ENCODE results near the gene GPR37.

Gene GPR37

GRCh38 chr7:124780056-124780455 is 14.5 kb upstream of the GPR37 start:
- DNase-seq, result no peak

- no peak for DNase-seq
Measured at GRCh38 chr7:124779620-124780019, 14.0 kb upstream of the GPR37 start.

- DNase-seq, result peak; percentile 52
Measured at GRCh38 chr7:124779194-124779593, 13.6 kb upstream of the GPR37 start.

GRCh38 chr7:124777268-124777667 is 11.7 kb upstream of the GPR37 start:
- no peak for DNase-seq

GRCh38 chr7:124776153-124776552 is 10.6 kb upstream of the GPR37 start:
- no peak for DNase-seq

- no peak for DNase-seq
Measured at GRCh38 chr7:124775422-124775821, 9.8 kb upstream of the GPR37 start.

- DNase-seq, result no peak
Measured at GRCh38 chr7:124773938-124774337, 8.3 kb upstream of the GPR37 start.

GRCh38 chr7:124773339-124773738 is 7.7 kb upstream of the GPR37 start:
- DNase-seq, result no peak

GRCh38 chr7:124769136-124769535 is 3.5 kb upstream of the GPR37 start:
- no peak for DNase-seq

GRCh38 chr7:124768525-124768924 is 2.9 kb upstream of the GPR37 start:
- no peak for DNase-seq

- DNase-seq, result no peak
Measured at GRCh38 chr7:124764847-124765400, 668 bp downstream of the GPR37 start.

GRCh38 chr7:124764051-124764846 is 1.3 kb downstream of the GPR37 start:
- no peak for DNase-seq

GRCh38 chr7:124762611-124763143 is 2.9 kb downstream of the GPR37 start:
- peak; percentile 72 for DNase-seq

- DNase-seq, result no peak
Measured at GRCh38 chr7:124761164-124761715, 4.4 kb downstream of the GPR37 start.

GRCh38 chr7:124758327-124758726 is 7.3 kb downstream of the GPR37 start:
- DNase-seq, result no peak

- DNase-seq, result no peak
Measured at GRCh38 chr7:124754576-124755268, 10.9 kb downstream of the GPR37 start.

- no peak for DNase-seq
Measured at GRCh38 chr7:124752310-124752709, 13.3 kb downstream of the GPR37 start.

- no peak for DNase-seq
Measured at GRCh38 chr7:124751027-124751426, 14.6 kb downstream of the GPR37 start.

GRCh38 chr7:124747072-124747471 is 18.5 kb downstream of the GPR37 start:
- DNase-seq, result no peak

GRCh38 chr7:124738639-124739038 is 27.0 kb downstream of the GPR37 start:
- DNase-seq, result no peak

GRCh38 chr7:124737760-124738300 is 27.8 kb downstream of the GPR37 start:
- no peak for DNase-seq

- no peak for DNase-seq
Measured at GRCh38 chr7:124728610-124729009, 37.0 kb downstream of the GPR37 start.

- DNase-seq, result no peak
Measured at GRCh38 chr7:124724507-124725192, 40.9 kb downstream of the GPR37 start.

Measured in SHP77 treated with DMSO at 0.1 percent for 48 hours (cell line).